ENCODE measurements around the gene SYK. TPM values are rescaled to one million over a fixed set of nuclear protein-coding genes. Genes with fewer than 3 reads are reported as not detected.

The SYK gene
- total RNA-seq, 2 donors from 2014 or later, result 2.5 to 6.0 TPM

- H3K9ac ChIP-seq (ENCODE audit: extremely low read depth, low read length, poor library complexity, severe bottlenecking), result no peak overlapping the region
- H3K4me1 Mint-ChIP-seq, result no peaks in the 10 kb centered on the region
- no peak overlapping the region for H3K4me3 Mint-ChIP-seq
- H3K36me3 ChIP-seq (ENCODE audit: control insufficient read depth, insufficient read depth, low read length), result no peaks in the 10 kb centered on the region
- H3K9me3 ChIP-seq (ENCODE audit: control insufficient read depth, low read length), result no peaks in the 10 kb centered on the region
- peaks cover 4% of the 10 kb centered on the region for H3K9me3 Mint-ChIP-seq
- WGBS, 2 experiments (ENCODE audit: insufficient coverage in 1 of 2, insufficient read length in 1 of 2), result 87 to 90% methylated on average over 2 of the region's 2 CpGs
- H3K36me3 Mint-ChIP-seq (ENCODE audit: low read depth), result no peaks in the 10 kb centered on the region
- H3K4me3 ChIP-seq (ENCODE audit: low read length), result no peak overlapping the region
- TF ChIP-seq CTCF (conservative IDR thresholded peaks at IDR 0.05), result no peak
- H3K27me3 ChIP-seq (ENCODE audit: control insufficient read depth, insufficient read depth, low read length, poor library complexity, severe bottlenecking), result peaks cover 8% of the 10 kb centered on the region
- no peak overlapping the region for H3K27ac ChIP-seq (ENCODE audit: low read depth, low read length)
- H3K4me1 ChIP-seq (ENCODE audit: control insufficient read depth, insufficient read depth, low read length), result no peaks in the 10 kb centered on the region
- no peak for DNase-seq
- no peak overlapping the region for H3K27ac Mint-ChIP-seq
- H3K27me3 Mint-ChIP-seq (ENCODE audit: insufficient read depth), result peaks cover 15% of the 10 kb centered on the region
Measured at GRCh38 chr9:90793729-90794128, 7.9 kb upstream of the SYK start.

DNA sequence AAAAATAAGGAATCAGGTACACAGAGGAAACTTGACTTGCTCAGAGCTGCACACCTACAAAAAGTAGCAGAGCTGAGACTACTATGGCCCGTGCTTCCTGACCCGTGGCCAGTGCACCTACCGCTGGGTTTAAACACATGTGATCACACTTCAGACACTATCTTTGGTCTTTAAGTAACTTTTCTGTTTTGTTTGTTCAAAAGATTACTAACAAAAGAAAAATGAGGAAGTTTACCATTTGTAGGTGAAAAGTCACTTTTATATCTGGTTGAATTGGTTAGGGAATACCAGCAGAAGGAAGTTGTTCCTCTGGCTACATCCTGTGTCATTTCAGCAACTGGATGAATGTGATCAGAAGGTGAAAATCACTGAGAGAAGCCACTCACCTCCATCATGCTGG, 6.5 kb upstream of the SYK start:
- H3K4me3 Mint-ChIP-seq, result no peak overlapping the region
- no peaks in the 10 kb centered on the region for H3K4me1 Mint-ChIP-seq

GRCh38 chr9:90795871-90796317, 5.7 kb upstream of the SYK start:
- no peaks in the 10 kb centered on the region for H3K36me3 Mint-ChIP-seq (ENCODE audit: low read depth)
- no peaks in the 10 kb centered on the region for H3K36me3 ChIP-seq (ENCODE audit: control insufficient read depth, insufficient read depth, low read length)
- H3K9me3 ChIP-seq (ENCODE audit: control insufficient read depth, low read length), result no peaks in the 10 kb centered on the region
- peaks cover 30% of the 10 kb centered on the region for H3K27me3 ChIP-seq (ENCODE audit: control insufficient read depth, insufficient read depth, low read length, poor library complexity, severe bottlenecking)
- no peak overlapping the region for H3K27ac Mint-ChIP-seq
- H3K4me3 ChIP-seq (ENCODE audit: low read length), result no peak overlapping the region
- no peaks in the 10 kb centered on the region for H3K4me1 Mint-ChIP-seq
- no peak overlapping the region for H3K9ac ChIP-seq (ENCODE audit: extremely low read depth, low read length, poor library complexity, severe bottlenecking)
- no peak overlapping the region for H3K27ac ChIP-seq (ENCODE audit: low read depth, low read length)
- no peak overlapping the region for H3K4me3 Mint-ChIP-seq
- DNase-seq, result no peak
- H3K4me1 ChIP-seq (ENCODE audit: control insufficient read depth, insufficient read depth, low read length), result no peaks in the 10 kb centered on the region
- peaks cover 4% of the 10 kb centered on the region for H3K9me3 Mint-ChIP-seq
- peaks cover 37% of the 10 kb centered on the region for H3K27me3 Mint-ChIP-seq (ENCODE audit: insufficient read depth)
- 92% methylated on average over 5 of the region's 5 CpGs; no CpG with 5 or more reads in 1 of the 2 experiments for WGBS, 2 experiments (ENCODE audit: insufficient coverage in 1 of 2, insufficient read length in 1 of 2)
- TF ChIP-seq CTCF (conservative IDR thresholded peaks at IDR 0.05), result no peak

More for the DNA sequence above, 6.5 kb upstream of the SYK start:
- no peak for DNase-seq
- H3K27ac ChIP-seq (ENCODE audit: low read depth, low read length), result no peak overlapping the region
- WGBS, 2 experiments (ENCODE audit: insufficient coverage in 1 of 2, insufficient read length in 1 of 2), result 94% methylated on average over 3 of the region's 3 CpGs; no CpG with 5 or more reads in 1 of the 2 experiments
- H3K36me3 ChIP-seq (ENCODE audit: control insufficient read depth, insufficient read depth, low read length), result no peaks in the 10 kb centered on the region
- H3K27me3 Mint-ChIP-seq (ENCODE audit: insufficient read depth), result peaks cover 29% of the 10 kb centered on the region
- peaks cover 22% of the 10 kb centered on the region for H3K27me3 ChIP-seq (ENCODE audit: control insufficient read depth, insufficient read depth, low read length, poor library complexity, severe bottlenecking)
- no peak overlapping the region for H3K4me3 ChIP-seq (ENCODE audit: low read length)
- H3K27ac Mint-ChIP-seq, result no peak overlapping the region
- H3K9ac ChIP-seq (ENCODE audit: extremely low read depth, low read length, poor library complexity, severe bottlenecking), result no peak overlapping the region
- no peaks in the 10 kb centered on the region for H3K4me1 ChIP-seq (ENCODE audit: control insufficient read depth, insufficient read depth, low read length)
- no peaks in the 10 kb centered on the region for H3K9me3 ChIP-seq (ENCODE audit: control insufficient read depth, low read length)
- no peaks in the 10 kb centered on the region for H3K36me3 Mint-ChIP-seq (ENCODE audit: low read depth)
- TF ChIP-seq CTCF (conservative IDR thresholded peaks at IDR 0.05), result no peak
- peaks cover 4% of the 10 kb centered on the region for H3K9me3 Mint-ChIP-seq

Data from endodermal cell (in vitro differentiated cells).